Ishikawa (cell line): Measurements from ENCODE around the gene CST6.

Source experiments
- EGR1 ChIP-seq: IDR thresholded peaks from 2 replicates; pipeline ENCODE4 v1.6.1; 2012
- MAX ChIP-seq: IDR thresholded peaks from 2 replicates; pipeline ENCODE4 v1.6.1; 2012
- TAF1 ChIP-seq: IDR thresholded peaks from 2 replicates; pipeline ENCODE4 v1.6.1; 2012; ENCODE audit warnings: low read depth, mild to moderate bottlenecking
- TCF12 ChIP-seq: IDR thresholded peaks from 2 replicates; pipeline ENCODE4 v1.6.1; 2012; ENCODE audit warnings: low read depth
- YY1 ChIP-seq: IDR thresholded peaks from 2 replicates; pipeline ENCODE4 v1.6.1; 2012; ENCODE audit warnings: low read depth

GRCh38 chr11:66008095-66008467 is 3.7 kb upstream of the CST6 start:
- TF ChIP-seq MAX (no peak), TCF12 (no peak), YY1 (no peak), EGR1 (no peak), TAF1 (no peak)
